NCI-H2081 treated with DMSO at 0.1 percent for 48 hours (cell line): ENCODE data around the gene LRRC70.
"Not testable (repeated sequence)": the region's sequence is repeated elsewhere in the genome, so short reads cannot be mapped to it uniquely, and the experiment has no call there.

Experiments used
- DNase-seq: peaks from one replicate; lab custom pipeline; 2025; lab: John Stamatoyannopoulos, UW

The LRRC70 gene, protein sequence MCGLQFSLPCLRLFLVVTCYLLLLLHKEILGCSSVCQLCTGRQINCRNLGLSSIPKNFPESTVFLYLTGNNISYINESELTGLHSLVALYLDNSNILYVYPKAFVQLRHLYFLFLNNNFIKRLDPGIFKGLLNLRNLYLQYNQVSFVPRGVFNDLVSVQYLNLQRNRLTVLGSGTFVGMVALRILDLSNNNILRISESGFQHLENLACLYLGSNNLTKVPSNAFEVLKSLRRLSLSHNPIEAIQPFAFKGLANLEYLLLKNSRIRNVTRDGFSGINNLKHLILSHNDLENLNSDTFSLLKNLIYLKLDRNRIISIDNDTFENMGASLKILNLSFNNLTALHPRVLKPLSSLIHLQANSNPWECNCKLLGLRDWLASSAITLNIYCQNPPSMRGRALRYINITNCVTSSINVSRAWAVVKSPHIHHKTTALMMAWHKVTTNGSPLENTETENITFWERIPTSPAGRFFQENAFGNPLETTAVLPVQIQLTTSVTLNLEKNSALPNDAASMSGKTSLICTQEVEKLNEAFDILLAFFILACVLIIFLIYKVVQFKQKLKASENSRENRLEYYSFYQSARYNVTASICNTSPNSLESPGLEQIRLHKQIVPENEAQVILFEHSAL

DNA sequence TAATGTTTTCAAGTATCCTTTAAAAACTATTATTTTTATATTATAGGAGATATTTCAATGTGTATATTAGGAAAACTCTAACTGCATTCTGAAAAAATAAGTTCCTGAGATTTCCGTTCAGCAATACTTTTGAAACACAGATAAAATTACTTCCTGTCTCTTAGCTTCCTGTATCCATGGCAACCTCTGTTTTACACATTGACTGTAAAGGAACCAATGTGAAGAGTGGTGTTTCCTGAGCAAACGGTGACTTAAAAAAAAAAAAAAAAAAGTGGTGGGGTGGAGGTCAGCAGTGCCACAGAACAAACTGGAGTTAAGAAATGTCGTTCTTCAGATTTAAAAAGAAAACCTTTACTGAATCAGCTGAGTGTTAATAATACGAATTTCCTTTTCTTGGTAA, at the start of gene LRRC70:
Gene LRRC70, plus strand, starts transcription at position 280 of the 400 bp plus-strand sequence. CDS start 620 bp downstream, outside the sequence.
- no peak for DNase-seq

DNA sequence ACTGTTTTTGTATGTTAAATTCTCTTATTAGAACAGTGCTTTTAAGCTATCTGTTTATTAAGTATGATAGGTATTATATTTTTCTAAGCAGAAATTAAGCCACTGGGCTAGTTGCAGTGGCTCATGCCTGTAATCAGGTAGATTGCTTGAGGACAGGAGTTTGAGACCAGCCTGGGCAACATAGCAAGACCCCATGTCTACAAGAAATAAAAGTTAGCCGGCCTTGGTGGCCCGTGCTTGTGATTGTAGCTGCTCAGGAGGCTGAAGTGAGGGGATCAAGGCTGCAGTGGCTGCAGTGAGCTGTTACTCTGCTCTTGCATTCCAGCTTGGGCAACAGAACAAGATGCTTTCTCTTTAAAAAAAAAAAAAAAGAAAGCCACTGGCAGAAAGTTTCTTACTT, 45.0 kb upstream of the LRRC70 start:
- DNase-seq: no peak

DNA sequence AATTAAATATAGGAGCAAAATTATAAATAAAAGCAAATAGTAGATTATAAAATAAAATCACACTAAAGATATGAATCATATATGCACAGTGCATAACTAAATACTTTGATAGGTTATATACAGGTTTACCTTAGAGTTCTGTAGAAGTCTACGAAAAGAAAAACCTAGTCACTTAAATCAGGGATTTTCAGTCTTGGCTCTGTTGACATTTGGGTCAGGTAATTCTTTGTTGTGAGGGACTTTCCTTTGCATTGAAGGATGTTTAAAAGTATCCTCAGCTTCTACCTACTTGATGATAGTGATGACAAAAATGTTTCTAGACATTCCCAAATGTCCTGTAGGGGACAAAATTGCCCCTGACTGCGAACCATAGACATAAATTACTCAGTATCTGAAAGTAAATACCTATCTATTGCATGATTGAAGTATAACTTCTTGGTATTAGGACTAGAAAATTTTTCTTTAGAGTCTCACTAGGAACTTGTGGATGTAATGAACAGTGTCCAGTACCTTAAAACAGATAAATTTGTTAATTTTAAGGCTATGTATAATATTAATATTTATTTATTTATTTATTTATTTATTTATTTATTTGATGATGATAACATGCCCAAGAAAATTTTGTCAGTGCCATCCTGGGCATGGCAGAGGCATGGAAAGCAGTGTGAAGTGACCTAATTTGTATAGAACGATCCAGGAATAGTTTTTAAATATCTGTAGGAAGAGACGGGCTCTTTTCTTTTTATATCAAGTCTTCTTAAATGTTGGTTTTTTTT, 44.0 kb upstream of the LRRC70 start:
- no peak for DNase-seq

DNA sequence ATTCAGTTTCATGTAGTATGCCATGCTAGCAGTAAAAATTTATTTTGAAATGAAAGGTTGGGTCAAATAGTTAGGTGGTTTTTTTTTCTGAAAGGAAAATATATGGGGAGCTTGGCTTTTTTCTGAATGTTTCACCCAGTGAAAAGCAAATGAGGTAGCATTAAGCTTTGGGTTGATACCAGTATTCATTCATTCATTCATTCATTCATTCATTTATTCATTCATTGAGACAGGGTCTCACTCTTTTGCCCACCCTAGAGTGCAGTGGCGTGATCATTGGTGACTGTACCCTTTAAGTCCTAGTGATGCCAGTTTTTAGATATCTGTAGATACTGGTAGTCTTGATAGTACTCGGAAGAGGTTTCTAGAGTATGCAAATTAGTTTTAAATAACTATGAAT, 42.4 kb upstream of the LRRC70 start:
- no peak for DNase-seq

DNA sequence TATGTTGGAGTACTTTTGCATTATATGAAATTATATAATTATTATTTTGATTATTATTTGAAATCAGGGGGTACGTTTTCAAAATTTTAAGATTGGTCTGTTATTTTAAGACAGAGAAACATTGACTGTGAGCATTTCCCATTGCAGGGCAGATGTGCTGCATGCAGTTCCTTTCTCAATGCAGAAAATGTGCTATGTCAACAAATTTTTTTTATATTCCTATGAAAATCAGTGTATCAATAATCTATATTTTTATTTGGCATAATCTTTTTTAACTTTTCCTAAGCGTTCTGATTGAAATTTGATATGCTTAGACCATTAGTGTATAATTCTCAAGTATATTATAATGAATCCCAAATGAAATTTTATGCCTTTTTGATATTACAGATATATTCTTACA, 41.8 kb upstream of the LRRC70 start:
- DNase-seq: no peak

DNA sequence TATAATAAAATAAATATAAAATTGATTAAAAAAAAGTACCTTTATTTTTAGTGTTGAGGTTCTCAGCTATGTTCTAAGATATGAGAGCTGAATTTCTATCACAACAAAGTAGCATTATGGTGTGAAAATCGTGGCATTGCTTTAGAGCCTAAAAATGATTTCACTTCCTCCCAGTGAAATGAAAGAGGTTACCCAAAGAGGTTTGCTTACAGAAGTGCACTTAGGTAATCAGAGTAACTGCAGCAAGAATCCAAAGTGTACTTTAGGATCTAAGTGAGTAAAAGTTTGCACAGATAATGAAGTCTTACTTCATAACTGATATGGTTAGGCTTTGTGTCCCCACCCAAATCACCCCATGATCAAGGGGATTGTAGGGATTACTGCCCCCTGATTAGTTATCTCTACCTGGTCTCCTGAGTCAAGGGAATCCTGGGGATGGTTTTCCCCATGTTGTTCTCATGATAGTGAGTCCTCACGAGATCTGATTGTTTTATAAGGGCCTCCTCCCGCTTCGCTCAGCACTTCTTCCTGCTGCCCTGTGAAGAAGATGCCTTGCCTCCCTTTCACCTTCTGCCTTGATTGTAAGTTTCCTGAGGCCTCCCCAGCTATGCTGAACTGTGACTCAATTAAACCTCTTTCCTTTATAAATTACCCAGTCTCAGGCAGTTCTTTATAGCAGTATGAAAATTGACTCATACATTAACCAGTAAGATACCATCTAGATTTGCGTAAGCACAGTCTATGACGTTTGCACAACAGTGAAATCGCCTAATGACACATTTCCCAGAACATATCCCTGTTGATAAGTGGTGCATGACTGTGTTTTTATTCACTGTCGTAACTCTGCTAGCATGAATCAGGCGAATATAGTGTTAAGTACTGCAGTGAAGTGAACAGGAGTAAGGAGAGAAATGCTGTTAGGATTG, 40.3 kb upstream of the LRRC70 start:
- no peak for DNase-seq

DNA sequence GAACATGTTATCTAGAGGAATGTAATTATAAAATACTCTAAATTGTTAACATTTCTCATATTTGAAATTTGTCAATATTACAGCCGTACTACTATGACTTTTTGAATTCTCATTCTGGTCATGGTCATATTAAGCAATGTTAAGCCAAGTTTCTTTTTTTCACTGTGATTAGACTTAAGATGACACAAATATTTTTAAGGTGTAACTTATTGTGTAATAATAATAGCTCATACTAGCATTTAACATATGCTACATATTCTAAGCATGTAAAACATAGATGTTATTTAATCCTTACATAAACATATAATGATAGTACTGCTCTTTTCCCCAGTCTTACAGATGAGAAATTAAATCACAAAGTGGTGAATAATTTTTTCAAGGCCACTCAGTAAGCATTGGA, 35.9 kb upstream of the LRRC70 start:
- no peak for DNase-seq

DNA sequence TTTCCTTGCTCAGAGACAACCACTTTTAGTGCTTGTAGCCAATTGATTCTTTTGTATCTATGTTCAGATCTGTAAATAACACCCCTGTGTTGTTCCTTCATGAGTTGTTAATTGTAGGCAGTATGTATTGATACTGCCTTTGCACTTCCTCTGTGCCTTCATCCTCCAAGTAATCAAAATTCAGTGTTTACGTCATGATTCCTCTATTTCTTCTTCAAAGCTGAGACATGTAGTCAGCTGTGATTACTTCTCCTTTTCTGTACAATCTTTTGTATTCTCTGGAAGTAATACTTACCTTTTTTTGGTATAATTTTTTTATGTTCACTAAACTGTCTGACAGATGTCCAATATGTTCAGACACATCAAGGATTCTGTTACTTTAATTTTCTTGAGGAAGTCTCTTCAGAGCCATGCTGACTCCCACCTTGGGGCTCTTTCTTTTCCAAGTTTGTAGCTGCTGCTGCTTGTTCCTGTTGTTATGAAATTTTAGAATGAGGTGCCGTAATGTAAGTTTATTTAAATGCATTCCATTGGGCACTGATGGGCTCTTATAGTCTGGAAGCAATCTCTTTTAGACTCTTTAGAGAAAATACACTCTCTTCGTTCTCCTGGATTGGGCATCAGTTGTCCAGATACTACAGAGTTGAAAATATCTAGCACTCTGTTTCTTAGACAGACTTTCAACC, 30.5 kb upstream of the LRRC70 start:
- no peak for DNase-seq

DNA sequence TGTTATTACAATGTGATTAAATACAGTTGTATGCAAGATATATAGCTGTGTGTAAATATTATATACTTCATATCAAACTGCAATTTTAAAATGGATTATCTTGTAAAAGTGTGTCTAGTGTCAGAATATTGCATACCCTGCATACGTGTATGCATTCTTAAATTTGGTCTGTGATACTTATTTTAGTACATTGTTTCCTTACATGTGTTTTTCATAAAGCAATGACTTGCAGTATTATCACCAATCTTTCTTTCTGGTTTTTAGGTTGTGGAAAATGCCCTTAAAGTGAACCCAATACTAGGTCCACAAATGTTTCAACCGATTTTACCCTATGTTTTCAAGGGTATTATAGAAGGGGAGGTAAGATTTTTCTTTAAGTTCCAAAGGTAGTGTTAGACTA, 28.5 kb upstream of the LRRC70 start:
- no peak for DNase-seq

DNA sequence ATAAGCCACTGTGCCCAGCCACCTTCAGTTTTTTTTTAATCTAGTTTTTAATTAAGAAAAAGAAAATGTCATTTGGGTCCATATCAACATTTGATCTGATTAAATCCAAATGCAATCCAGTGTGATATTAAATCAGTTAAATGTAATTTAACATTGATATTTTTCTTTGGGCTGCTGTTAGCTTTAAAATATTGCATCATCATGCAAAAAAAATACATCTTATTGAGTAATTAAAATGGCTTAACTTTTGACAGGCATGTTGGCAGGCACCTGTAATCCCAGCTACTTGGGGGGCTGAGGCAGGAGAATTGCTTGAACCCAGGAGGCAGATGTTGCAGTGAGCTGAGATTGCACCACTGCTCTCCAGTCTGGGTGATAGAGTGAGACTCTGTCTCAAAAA, 22.7 kb upstream of the LRRC70 start:
- no peak for DNase-seq

DNA sequence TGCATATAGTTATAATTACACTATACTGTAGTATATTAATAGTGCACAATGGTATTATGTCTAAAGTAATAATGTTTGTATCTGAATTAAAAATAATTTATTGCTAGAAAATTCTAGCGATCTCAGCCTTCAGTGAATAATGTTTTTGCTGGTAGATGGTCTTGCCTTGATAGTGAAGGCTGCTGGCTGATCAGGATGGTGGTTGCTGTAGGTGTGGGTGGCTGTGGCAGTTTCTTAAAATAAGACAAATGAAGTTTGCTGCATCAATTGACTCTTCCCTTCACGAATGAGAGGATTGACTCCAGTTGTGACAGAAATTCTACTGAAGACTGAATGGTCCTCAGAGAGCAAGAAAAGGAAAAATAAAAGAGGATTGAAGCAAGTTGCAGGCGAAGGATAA, 19.7 kb upstream of the LRRC70 start:
- no peak for DNase-seq

DNA sequence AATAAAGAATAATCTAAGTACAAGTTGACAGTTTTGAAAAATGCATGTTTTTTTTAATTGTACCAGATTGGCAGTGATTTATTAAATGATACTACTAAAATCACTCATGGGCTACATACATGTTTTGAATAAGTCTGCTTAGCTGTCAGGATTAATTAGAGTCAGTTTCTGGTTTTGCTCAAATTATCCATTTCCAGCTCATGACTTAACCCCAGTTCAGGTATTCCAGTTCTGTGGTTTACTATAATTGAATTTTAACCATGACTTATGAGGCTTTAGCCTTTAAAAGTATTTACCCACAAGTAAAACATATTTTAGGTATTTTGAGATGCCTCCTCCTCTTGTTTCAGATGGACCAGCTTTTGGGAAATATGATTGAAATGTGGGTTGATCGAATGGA, 17.8 kb upstream of the LRRC70 start:
- no peak for DNase-seq

DNA sequence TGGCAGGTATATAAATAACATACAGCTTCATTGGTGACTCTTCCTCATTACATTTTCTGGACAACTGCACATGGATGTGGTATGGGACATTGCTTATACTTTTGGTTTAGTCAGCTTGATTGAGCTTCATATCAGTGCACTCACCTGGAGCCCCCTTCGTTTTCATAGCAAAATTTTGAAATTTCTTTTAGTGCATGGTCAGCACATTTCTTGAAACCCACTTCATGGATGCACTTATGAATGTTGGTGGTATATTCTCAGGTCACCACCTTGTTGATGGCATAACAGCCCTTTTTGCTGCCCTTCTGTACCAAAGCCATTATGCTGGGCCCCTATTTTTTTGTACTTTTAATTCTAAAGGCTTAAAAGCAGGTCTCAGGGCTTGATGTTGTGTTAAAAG, 16.7 kb upstream of the LRRC70 start:
- no peak for DNase-seq

DNA sequence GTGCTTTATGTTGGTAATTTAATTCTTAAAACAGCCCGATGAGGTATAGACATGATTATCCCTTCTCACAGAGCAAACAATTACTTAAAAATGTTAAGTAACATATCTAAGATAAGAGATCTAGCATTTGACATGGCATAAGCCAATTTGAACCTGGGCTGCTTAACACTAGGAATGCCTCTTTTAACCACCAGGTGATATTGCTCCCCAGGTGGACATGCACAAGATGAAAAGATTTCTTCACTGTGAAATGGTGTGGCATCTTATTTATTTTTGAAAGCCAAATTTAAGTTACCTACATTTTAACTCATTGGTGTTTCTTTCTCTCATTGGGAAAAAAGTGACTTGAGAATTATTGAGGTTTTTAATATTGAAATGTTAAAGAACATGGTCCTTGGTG, 15.8 kb upstream of the LRRC70 start:
- no peak for DNase-seq

DNA sequence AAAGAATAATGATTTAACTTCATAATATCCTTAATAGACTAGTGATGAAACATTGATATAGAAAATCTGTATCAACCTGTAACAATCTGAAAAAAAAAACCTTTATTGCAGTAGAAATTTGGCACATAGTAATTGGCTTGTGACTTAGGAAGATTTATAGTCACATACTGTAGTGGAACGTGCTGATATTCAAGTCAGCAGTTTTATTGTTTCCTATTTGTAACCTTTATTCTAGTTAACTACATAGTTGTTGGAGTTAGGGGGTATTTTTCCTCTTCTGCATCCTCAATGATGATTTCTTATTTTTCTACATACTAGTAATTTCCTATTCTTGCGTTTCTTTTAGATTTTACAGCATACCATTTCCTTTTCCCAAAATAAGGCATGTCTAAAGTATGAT, 14.5 kb upstream of the LRRC70 start:
- DNase-seq: no peak

DNA sequence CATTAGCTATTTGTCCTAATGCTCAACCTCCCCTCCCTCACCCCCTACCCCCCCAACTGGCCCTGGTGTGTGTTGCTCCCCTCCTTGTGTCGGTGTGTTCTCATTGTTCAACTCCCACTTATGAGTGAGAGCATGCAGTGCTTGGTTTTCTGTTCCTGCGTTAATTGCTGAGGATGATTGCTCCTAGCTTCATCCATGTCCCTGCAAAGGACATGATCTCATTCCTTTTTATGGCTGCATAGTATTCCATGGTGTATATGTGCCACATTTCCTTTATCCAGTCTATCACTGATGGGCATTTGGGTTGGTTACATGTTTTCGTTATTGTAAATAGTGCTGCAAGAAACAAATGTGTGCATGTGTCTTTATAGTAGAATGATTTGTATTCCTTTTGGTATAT, 12.9 kb upstream of the LRRC70 start:
- not testable (repeated sequence) for DNase-seq

DNA sequence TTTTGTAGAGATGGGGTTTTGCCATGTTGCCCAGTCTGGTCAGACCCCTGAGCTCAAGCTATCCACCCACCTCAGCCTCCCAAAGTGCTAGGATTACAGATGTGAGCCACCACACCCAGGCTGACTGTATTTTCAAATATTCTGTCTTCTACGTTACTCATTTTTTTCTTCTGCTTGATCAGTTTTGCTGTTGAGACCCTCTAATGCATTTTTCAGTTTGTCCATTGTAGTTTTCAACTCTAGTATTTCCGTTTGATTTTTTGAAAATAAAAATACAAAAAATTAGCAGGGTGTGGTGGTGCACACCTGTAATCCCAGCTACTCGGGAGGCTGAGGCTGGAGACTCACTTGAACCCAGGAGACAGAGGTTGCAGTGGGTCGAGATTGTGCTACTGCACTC, 10.5 kb upstream of the LRRC70 start:
- no peak for DNase-seq

DNA sequence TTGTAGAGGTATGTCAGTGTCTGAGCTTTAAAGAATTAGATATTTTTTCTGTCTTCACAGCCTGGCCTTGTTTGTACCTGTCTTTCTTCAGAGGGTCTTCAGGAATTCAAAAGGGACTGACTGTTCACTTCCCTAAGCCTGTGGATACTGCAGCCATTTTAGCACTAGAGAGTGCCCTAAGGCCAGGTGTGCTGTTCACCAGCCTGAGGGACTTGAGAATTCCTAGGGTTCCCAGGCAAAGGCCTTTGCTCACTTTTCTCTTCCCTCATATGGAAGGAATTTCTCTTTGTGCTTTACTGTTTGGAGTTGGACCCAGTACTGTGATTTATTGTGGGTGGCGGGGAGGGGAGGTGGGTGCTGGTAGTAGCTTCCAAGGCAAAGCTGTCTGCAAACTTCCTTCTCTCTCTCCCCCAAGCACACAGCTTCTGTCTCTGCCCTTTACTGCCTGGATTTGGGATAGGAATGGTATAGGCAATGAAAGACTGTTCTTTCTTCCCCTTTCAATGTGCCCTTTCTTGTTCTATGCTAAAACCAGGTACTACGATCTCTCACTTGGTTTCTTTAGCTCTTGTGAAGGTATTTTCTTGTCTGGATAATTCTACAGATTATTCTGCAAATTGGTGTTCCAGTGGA, 9.7 kb upstream of the LRRC70 start:
- DNase-seq: no peak

DNA sequence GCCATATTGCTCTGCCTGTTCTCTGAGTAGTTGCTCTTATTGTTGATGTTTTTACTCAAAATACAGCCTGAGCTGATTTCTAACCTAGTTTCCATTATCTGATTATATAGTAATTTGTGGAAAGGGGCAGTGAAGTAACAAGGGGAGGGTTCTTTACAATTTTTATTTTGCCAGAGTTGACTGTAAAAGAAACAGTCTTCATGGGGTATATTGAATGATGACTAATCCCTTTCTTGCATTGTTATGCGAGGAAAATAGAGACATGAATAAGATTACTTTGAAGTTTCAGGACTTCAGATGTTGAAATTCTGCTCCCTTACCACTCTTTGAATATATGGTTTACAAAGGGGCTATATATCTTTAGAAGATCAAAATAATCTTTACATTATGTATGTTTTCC, 9.1 kb upstream of the LRRC70 start:
- DNase-seq: no peak

DNA sequence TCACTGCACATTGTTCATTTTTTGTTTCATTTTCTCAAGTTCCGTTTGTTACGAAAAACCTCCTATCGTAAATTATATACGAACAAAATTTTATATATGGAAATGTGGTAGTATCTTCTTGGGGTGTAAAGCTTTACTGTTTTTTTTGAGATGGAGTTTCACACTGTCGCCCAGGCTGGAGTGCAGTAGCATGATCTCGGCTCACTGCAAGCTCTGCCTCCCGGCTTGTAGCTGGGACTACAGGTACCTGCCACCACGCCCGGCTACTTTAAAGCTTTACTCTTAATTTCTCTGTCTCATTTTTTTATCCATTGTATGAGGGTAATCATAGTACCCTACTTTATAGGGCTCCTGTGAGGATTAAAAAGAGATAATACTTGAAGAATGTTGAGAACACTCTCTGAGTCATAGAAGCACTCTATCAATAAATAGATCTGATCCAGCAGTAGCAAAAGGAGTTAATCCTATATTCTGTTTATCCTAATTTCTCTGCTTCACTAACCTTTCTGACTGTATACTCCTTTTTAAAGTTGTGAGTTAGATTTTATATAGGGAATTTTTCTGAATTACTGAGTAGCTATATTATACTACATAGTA, 5.6 kb upstream of the LRRC70 start:
- no peak for DNase-seq
